H1 (cell line): Measurements from ENCODE around the gene RIPOR3. TPM values are rescaled to one million over a fixed set of nuclear protein-coding genes. Genes with fewer than 3 reads are reported as not detected.

Source experiments
- CREB1 ChIP-seq: IDR thresholded peaks from 2 replicates; pipeline ENCODE4 v1.6.1; 2012; ENCODE audit warnings: inconsistent platforms
- EZH2 ChIP-seq: fragments of 200-600 bp; sonication (generic); IDR thresholded peaks from 2 replicates; pipeline ENCODE4 v1.7.1; 2012; ENCODE audit warnings: low read depth, mild to moderate bottlenecking, moderate library complexity, low read length, inconsistent platforms; ENCODE audit not compliant: severe bottlenecking
- KDM5A ChIP-seq: fragments of 200-600 bp; IDR thresholded peaks from 2 replicates; pipeline ENCODE4 v1.7.1; 2012; ENCODE audit warnings: mild to moderate bottlenecking, low read length, inconsistent platforms, mixed read lengths
- TBP ChIP-seq: IDR thresholded peaks from 2 replicates; pipeline ENCODE4 v1.6.1; 2011; ENCODE audit warnings: low read depth, low read length, improper control_type of control experiment
- polyA plus RNA-seq, 7 experiments: library from polyadenylated mRNA; depleted of rRNA in 3 of 7; stranded (reverse) in 5 of 7; unstranded in 2 of 7; fragments of >200 nt in 5 of 7; fragments of 200-250 nt in 2 of 7; gene quantifications; 1 replicate in 5 of 7; 2 replicates in 1 of 7; 4 replicates in 1 of 7; pipeline versions ENCODE4 v1.2.1 to v1.2.3, GENCODE V29; 2011 to 2013; ENCODE audit warnings: missing spikeins in 2 of 7, mixed read lengths in 2 of 7
- total RNA-seq: library from RNA; stranded (reverse); fragmentation: NEBNext Ultra II Directional; extraction: Animal tissue kit (Norgen Biotek cat#: 25700); gene quantifications from 2 replicates; pipeline ENCODE4 v1.2.1, GENCODE V29; 2021

Gene RIPOR3
- total and polyA plus RNA-seq, 2 of the 8 experiments (the other 6 are each of a cell fraction or from before 2014, with no cell fraction given) = 3.6 to 4.5 TPM

DNA sequence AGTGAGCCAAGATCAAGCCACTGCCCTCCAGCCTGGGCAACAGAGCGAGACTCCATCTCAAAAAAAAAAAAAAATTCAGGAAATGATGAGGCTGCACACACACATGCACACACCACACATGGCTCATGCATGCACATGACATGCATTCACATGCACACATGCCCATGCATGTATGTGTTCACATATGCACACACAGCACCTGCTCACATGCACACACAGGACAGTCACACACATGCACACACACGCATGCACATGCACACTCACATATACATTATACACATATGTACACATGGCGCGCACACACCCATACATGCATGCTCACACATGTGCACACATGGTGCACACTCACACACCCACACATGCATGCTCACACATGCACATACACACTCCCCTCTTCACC lies 22.5 kb downstream of the RIPOR3 start (continued):
- no peak for TF ChIP-seq EZH2
- TF ChIP-seq TBP = no peak
- no peak for TF ChIP-seq CREB1
- TF ChIP-seq KDM5A = no peak
- TF ChIP-seq, all 59 proteins: peak for 0
